Liver (tissue), 9 donors: ENCODE measurements around the gene SLC66A2. TPM values are rescaled to one million over a fixed set of nuclear protein-coding genes. Genes with fewer than 3 reads are reported as not detected.

Experiments
- DNase-seq: peaks from one replicate; pipeline ENCODE4 v3.0.0-alpha.2; 2017; ENCODE audit warnings: low spot score
- H3K27ac ChIP-seq, 2 donors: one replicate each; pipeline ENCODE4 v1.7.0; 2013; ENCODE audit warnings: inconsistent platforms in 2 of 2, low read length in 2 of 2, control low read depth in 1 of 2, low read depth in 1 of 2, mild to moderate bottlenecking in 1 of 2
- H3K27me3 ChIP-seq, 4 donors: one replicate each; pipeline versions ENCODE4 v1.6.1 to v1.7.0; 2013; ENCODE audit warnings: low read length in 3 of 4, inconsistent platforms in 1 of 4, mild to moderate bottlenecking in 1 of 4, moderate library complexity in 1 of 4; ENCODE audit not compliant: control insufficient read depth in 4 of 4, insufficient read depth in 4 of 4
- H3K36me3 ChIP-seq, 4 donors: one replicate each; pipeline versions ENCODE4 v1.6.1 to v1.7.0; 2013; ENCODE audit warnings: low read length in 3 of 4, mild to moderate bottlenecking in 3 of 4, low read depth in 1 of 4, moderate library complexity in 1 of 4; ENCODE audit not compliant: control insufficient read depth in 4 of 4, insufficient read depth in 3 of 4
- H3K4me1 ChIP-seq, 4 donors: one replicate each; pipeline versions ENCODE4 v1.6.1 to v1.7.0; 2013; ENCODE audit warnings: low read length in 3 of 4, mild to moderate bottlenecking in 3 of 4, moderate library complexity in 1 of 4; ENCODE audit not compliant: control insufficient read depth in 4 of 4, insufficient read depth in 4 of 4
- H3K4me3 ChIP-seq, 3 donors: one replicate each; pipeline versions ENCODE4 v1.6.1 to v1.7.0; 2013; ENCODE audit warnings: low read length in 3 of 3, control low read depth in 1 of 3, low read depth in 1 of 3, mild to moderate bottlenecking in 1 of 3
- H3K9ac ChIP-seq, 2 donors: one replicate each; pipeline ENCODE4 v1.7.0; 2013; ENCODE audit warnings: low read length in 2 of 2, mild to moderate bottlenecking in 2 of 2, moderate library complexity in 2 of 2, control low read depth in 1 of 2, low read depth in 1 of 2
- H3K9me3 ChIP-seq, 4 donors: one replicate each; pipeline versions ENCODE4 v1.6.1 to v1.7.0; 2013; ENCODE audit warnings: low read length in 3 of 4; ENCODE audit not compliant: control insufficient read depth in 4 of 4
- EGR1 ChIP-seq, 2 donors: IDR thresholded peaks; 2 replicates each; pipeline ENCODE4 v1.6.1; 2016 to 2018; ENCODE audit warnings: antibody characterized with exemption in 2 of 2, low read depth in 2 of 2
- FOXA1 ChIP-seq: IDR thresholded peaks from 2 replicates; pipeline ENCODE4 v1.6.1; 2016; ENCODE audit warnings: antibody characterized with exemption
- FOXA2 ChIP-seq: IDR thresholded peaks from 2 replicates; pipeline ENCODE4 v1.6.1; 2016; ENCODE audit warnings: antibody characterized with exemption
- GABPA ChIP-seq, 2 donors: IDR thresholded peaks in 1 of 2; conservative IDR thresholded peaks in 1 of 2; 2 replicates each; pipeline ENCODE4 v1.6.1; 2016; ENCODE audit warnings: antibody characterized with exemption in 2 of 2, mild to moderate bottlenecking in 1 of 2, moderate library complexity in 1 of 2
- HNF4A ChIP-seq, 2 donors: conservative IDR thresholded peaks; 2 replicates each; pipeline ENCODE4 v1.6.1; 2016; ENCODE audit warnings: antibody characterized with exemption in 2 of 2, mild to moderate bottlenecking in 2 of 2
- HNF4G ChIP-seq: IDR thresholded peaks from 2 replicates; pipeline ENCODE4 v1.6.1; 2016; ENCODE audit warnings: antibody characterized with exemption
- JUND ChIP-seq, 2 donors: IDR thresholded peaks; 2 replicates each; pipeline ENCODE4 v1.6.1; 2016; ENCODE audit warnings: antibody characterized with exemption in 2 of 2
- NR2F2 ChIP-seq: IDR thresholded peaks from 2 replicates; pipeline ENCODE4 v1.6.1; 2016; ENCODE audit warnings: antibody characterized with exemption
- RAD21 ChIP-seq, 2 donors: IDR thresholded peaks; 2 replicates each; pipeline ENCODE4 v1.6.1; 2016; ENCODE audit warnings: antibody characterized with exemption in 2 of 2, mild to moderate bottlenecking in 2 of 2
- RXRA ChIP-seq, 2 donors: IDR thresholded peaks; 2 replicates each; pipeline ENCODE4 v1.6.1; 2017 to 2018; ENCODE audit warnings: antibody characterized with exemption in 2 of 2, mild to moderate bottlenecking in 1 of 2
- SP1 ChIP-seq: IDR thresholded peaks from 2 replicates; pipeline ENCODE4 v1.6.1; 2018; ENCODE audit warnings: antibody characterized with exemption, mild to moderate bottlenecking
- TAF1 ChIP-seq: conservative IDR thresholded peaks from 2 replicates; pipeline ENCODE4 v1.6.1; 2016; ENCODE audit warnings: antibody characterized with exemption, mild to moderate bottlenecking
- YY1 ChIP-seq: IDR thresholded peaks from 2 replicates; pipeline ENCODE4 v1.6.1; 2016; ENCODE audit warnings: antibody characterized with exemption, mild to moderate bottlenecking
- WGBS: extraction: QIAGEN DNeasy Blood & Tissue Kit; methylation state at CpG from one replicate; pipeline ENCODE4 v1.1.7; 2013; 5-methylcytosine and 5-hydroxymethylcytosine counted together
- polyA plus RNA-seq, 2 donors: library from polyadenylated mRNA; stranded (reverse) in 1 of 2; unstranded in 1 of 2; fragments of 200-250 nt in 1 of 2; fragments of >200 nt in 1 of 2; fragmentation: Nextera tagmentation in 1 of 2; extraction: Ambion mirVana in 1 of 2; gene quantifications; one replicate each; pipeline versions ENCODE4 v1.2.1 to v1.2.3, GENCODE V29; 2013 to 2015
- total RNA-seq, 2 donors: library from RNA; depleted of rRNA; stranded (reverse); fragments of >200 nt; gene quantifications; one replicate each; pipeline ENCODE4 v1.2.3, GENCODE V29; 2014
- TF ChIP-seq, protein P1 (sequence below): fragments of 150-350 bp; IDR thresholded peaks from 2 replicates; pipeline ENCODE4 v1.5.1; 2017; ENCODE audit warnings: improper control_type of control experiment, low read depth, low read length; ENCODE audit not compliant: missing input control
- TF ChIP-seq, protein P2 (sequence below): IDR thresholded peaks from 2 replicates; pipeline ENCODE4 v1.6.1; 2016; ENCODE audit warnings: antibody characterized with exemption
- TF ChIP-seq, protein P3 (sequence below): IDR thresholded peaks from 2 replicates; pipeline ENCODE4 v1.6.1; 2016; ENCODE audit warnings: antibody characterized with exemption
- TF ChIP-seq, protein P4 (sequence below): IDR thresholded peaks from 2 replicates; pipeline ENCODE4 v1.6.1; 2016; ENCODE audit warnings: antibody characterized with exemption, mild to moderate bottlenecking
- donor health status: healthy.
- donor health status: healthy.
- donor health status: healthy.
- donor health status: healthy.
- donor health status: healthy.

The SLC66A2 gene
- total and polyA plus RNA-seq, 4 donors: 47.8 to 107 (median 67.9) TPM

DNA sequence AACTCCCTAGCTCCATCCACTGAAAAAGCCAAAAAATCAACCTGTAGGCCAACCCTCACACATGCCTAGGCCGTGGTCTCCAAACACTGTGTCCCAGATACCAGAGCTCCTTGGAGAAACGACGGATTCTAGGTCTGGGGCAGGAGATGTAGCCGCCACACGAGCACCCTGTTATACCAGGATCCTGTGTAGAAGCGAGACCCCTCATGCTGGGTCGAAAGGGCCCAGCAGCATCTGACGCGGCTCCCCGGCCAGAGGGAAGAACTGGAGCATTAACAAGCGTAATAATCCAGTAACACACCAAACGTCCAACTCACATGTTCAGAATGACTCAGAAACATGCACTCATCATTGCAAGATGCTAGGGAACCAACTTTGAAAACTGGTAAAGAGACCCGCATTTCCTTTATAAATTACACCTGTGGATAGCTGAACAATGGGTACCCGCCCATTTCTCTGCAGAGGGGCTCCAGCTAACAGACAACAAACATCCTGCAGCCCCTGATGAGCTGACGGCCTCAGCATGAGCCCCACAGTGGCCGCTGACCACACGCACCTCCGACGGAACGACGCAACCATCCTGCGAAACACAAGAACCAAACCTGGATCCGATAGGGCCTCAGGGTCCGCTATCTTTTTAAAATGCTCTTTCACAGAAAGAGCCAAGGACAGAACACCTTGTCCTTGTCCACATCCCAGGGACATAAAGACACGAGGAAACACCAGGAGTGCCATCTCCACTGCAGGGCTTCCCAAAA, 14.2 kb downstream of the SLC66A2 start:
- no peaks in the 10 kb centered on the region for H3K27me3 ChIP-seq
- peak overlapping the region; percentile 83 to 86 for H3K27ac ChIP-seq
- H3K4me1 ChIP-seq: peaks cover 33 to 86% (median 78%) of the 10 kb centered on the region in 4 donors
- H3K4me3 ChIP-seq: no peak overlapping the region
- peaks cover 0 to 6% (median 3%) of the 10 kb centered on the region in 4 donors for H3K36me3 ChIP-seq
- no peak overlapping the region for H3K9ac ChIP-seq
- no peak for TF ChIP-seq NR2F2
- TF ChIP-seq, protein P1, sequence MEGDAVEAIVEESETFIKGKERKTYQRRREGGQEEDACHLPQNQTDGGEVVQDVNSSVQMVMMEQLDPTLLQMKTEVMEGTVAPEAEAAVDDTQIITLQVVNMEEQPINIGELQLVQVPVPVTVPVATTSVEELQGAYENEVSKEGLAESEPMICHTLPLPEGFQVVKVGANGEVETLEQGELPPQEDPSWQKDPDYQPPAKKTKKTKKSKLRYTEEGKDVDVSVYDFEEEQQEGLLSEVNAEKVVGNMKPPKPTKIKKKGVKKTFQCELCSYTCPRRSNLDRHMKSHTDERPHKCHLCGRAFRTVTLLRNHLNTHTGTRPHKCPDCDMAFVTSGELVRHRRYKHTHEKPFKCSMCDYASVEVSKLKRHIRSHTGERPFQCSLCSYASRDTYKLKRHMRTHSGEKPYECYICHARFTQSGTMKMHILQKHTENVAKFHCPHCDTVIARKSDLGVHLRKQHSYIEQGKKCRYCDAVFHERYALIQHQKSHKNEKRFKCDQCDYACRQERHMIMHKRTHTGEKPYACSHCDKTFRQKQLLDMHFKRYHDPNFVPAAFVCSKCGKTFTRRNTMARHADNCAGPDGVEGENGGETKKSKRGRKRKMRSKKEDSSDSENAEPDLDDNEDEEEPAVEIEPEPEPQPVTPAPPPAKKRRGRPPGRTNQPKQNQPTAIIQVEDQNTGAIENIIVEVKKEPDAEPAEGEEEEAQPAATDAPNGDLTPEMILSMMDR: no peak
- TF ChIP-seq HNF4A (conservative IDR thresholded peaks at IDR 0.05): no peak
- TF ChIP-seq GABPA (IDR thresholded peaks at IDR 0.05 in 1 of 2, conservative IDR thresholded peaks at IDR 0.05 in 1 of 2): no peak
- TF ChIP-seq, protein P2, sequence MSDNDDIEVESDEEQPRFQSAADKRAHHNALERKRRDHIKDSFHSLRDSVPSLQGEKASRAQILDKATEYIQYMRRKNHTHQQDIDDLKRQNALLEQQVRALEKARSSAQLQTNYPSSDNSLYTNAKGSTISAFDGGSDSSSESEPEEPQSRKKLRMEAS: no peak
- TF ChIP-seq HNF4G: no peak
- TF ChIP-seq RAD21 (IDR thresholded peaks at IDR 0.05): no peak
- no peak for TF ChIP-seq SP1
- TF ChIP-seq TAF1: no peak
- TF ChIP-seq, protein P3, sequence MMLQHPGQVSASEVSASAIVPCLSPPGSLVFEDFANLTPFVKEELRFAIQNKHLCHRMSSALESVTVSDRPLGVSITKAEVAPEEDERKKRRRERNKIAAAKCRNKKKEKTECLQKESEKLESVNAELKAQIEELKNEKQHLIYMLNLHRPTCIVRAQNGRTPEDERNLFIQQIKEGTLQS: no peak
- TF ChIP-seq FOXA2: no peak
- no peak for TF ChIP-seq EGR1 (IDR thresholded peaks at IDR 0.05; ENCODE audit: low read depth in 2 of 2)
- TF ChIP-seq, protein P4, sequence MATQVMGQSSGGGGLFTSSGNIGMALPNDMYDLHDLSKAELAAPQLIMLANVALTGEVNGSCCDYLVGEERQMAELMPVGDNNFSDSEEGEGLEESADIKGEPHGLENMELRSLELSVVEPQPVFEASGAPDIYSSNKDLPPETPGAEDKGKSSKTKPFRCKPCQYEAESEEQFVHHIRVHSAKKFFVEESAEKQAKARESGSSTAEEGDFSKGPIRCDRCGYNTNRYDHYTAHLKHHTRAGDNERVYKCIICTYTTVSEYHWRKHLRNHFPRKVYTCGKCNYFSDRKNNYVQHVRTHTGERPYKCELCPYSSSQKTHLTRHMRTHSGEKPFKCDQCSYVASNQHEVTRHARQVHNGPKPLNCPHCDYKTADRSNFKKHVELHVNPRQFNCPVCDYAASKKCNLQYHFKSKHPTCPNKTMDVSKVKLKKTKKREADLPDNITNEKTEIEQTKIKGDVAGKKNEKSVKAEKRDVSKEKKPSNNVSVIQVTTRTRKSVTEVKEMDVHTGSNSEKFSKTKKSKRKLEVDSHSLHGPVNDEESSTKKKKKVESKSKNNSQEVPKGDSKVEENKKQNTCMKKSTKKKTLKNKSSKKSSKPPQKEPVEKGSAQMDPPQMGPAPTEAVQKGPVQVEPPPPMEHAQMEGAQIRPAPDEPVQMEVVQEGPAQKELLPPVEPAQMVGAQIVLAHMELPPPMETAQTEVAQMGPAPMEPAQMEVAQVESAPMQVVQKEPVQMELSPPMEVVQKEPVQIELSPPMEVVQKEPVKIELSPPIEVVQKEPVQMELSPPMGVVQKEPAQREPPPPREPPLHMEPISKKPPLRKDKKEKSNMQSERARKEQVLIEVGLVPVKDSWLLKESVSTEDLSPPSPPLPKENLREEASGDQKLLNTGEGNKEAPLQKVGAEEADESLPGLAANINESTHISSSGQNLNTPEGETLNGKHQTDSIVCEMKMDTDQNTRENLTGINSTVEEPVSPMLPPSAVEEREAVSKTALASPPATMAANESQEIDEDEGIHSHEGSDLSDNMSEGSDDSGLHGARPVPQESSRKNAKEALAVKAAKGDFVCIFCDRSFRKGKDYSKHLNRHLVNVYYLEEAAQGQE: no peak
- H3K9me3 ChIP-seq: no peaks in the 10 kb centered on the region
- no peak for DNase-seq
- 91% methylated on average over 25 of the region's 25 CpGs for WGBS

DNA sequence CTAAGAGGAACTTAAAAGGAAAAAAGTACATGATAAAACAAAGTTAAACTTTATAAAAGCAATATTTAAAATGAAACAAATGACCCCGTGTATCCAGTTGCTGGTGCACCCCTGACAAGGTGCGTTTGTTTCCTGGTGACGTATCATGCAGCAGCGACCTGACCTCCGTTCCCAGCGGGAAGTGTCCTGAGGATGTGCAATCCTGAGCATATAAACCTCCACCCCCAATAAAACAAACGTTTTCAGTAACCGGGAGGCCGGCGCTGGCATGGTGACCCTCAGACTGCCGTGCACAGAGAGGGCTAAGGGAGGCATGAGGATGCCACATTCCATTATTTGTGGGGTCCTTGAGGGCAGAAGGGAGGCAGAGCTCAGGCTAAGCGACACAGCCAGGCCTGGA, 14.8 kb downstream of the SLC66A2 start:
- 34% methylated on average over 12 of the region's 12 CpGs for WGBS
- Histone ChIP-seq H3K9ac (no peak overlapping the region), H3K27ac (peak overlapping the region; percentile 83 to 86), H3K36me3 (peaks cover 0 to 5% (median 3%) of the 10 kb centered on the region in 4 donors), H3K4me3 (no peak overlapping the region), H3K27me3 (no peaks in the 10 kb centered on the region), H3K4me1 (peaks cover 30 to 80% (median 71%) of the 10 kb centered on the region in 4 donors), H3K9me3 (no peaks in the 10 kb centered on the region)
- no peak for DNase-seq
- TF ChIP-seq, protein P4: peak; percentile 67
- TF ChIP-seq FOXA1 (no peak), RAD21 (IDR thresholded peaks at IDR 0.05) (peak; percentile 30), YY1 (peak; percentile 53), GABPA (IDR thresholded peaks at IDR 0.05 in 1 of 2, conservative IDR thresholded peaks at IDR 0.05 in 1 of 2) (no peak), FOXA2 (peak; percentile 36), RXRA (IDR thresholded peaks at IDR 0.05) (peak; percentile 88 to 93), TAF1 (no peak), EGR1 (IDR thresholded peaks at IDR 0.05; ENCODE audit: low read depth in 2 of 2) (peak in 1 of 2 donors; percentile 81), NR2F2 (peak; percentile 67), HNF4G (peak; percentile 16), HNF4A (conservative IDR thresholded peaks at IDR 0.05) (peak; percentile 87 to 91), SP1 (peak; percentile 88), JUND (IDR thresholded peaks at IDR 0.05) (peak in 1 of 2 donors; percentile 69)
- TF ChIP-seq, protein P1: no peak
- TF ChIP-seq, protein P2: peak; percentile 83
- TF ChIP-seq, protein P3: no peak
